HG02938 (cell line): ENCODE data around the gene ARHGEF40.

Source experiments
- ATAC-seq: cut with Tn5 transposase; IDR thresholded peaks from one replicate; pipeline ENCODE4 v1.9.1; 2021; ENCODE audit warnings: mild to moderate bottlenecking, moderate library complexity; ENCODE audit not compliant: unreplicated experiment

ARHGEF40 gene

DNA sequence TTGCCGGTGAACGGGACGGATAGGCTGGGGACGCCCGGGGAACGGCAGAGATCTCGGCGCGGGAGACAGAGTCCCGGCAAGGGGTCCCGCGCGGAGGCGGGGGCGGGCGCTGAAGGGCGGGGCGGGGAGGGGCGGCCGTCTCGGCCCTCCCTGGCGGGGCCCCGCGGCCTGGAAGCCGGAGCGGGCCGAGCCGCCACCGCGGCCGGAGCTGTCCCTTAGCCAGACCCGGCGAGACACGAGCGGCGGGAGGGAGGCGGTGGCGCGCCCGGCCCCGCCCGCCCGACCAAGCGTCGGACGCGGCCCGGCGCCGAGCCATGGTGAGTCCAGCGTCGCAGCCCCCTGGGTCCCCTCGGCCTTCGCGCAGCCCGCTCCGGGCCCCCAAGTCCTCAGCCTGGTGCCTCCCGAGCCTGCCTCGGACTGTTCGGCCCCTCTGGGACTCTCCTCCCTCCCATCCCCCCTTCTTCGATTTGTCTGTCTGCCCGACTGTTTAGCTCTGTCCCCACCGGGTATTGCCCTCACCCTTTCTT lies at the start of gene ARHGEF40:
Gene ARHGEF40 (plus strand): TSS at position 222 of the 527 bp plus-strand sequence. CDS start 93 bp downstream, at position 315.
- no peak for ATAC-seq

DNA sequence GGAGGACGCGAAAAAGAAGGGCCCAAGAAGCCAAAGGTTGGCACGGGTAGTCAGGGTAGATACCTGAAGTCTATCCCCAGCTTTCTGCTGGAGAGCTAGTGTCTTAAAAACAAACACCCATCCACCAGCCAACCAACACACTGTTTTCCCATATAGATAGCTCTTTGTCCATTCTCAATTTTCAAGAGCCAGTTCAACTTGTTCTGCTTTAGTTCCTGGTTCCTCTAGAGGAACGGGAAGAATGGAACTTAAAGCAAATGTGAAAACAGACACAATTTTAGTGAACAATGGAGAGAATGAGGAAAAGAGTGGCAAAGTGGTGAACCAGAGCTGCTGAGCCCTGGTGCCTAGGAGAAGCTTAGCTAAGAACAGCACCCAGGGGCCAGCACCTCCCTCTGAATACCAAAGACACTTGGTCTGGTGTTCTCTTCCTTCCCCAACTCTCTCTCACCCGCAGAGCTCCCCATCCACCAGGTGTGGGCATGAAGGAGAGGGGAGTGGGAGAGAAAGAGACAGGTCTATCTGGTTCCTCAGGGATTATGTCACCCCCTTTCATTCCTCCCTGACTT lies 49.0 kb upstream of the ARHGEF40 start:
- ATAC-seq = no peak

DNA sequence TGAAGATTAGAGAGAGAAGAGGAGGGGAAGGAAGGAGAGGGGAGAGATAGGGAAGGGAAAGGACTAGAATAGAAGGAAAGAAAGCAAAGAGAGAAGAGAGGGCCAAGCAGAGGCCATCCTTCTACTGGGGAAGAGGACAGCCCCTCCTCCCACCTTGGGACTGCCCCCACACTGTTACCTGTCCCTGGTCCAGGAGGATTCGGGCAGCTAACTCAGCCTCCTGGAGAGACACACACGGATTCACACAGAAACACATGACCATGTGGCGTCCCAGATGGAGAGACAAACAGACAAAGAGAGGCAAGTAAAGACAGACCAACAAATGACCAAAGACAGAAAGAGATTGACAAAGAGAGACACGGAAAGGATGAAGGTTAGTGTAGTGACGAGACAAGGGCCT lies 47.4 kb upstream of the ARHGEF40 start:
- no peak for ATAC-seq

DNA sequence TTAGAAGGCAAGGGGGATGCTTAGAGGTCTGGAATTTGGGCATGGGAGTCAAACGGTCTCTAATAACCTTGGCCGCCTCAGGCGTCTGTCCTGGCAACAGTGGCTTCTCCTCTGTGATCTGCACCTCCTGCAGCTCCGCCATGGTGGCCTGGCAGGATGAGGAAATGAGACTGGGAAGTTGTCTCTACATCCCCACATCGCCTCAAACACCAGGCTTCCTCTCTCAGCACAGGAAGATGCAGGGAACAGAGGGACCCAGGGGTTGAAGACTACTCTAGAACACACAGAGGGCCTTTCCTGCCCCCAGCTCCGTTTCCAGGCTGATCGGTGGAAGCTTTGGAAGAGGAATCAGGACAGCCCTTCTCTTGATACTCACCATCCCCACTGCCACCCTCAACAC lies 46.9 kb upstream of the ARHGEF40 start:
- ATAC-seq = no peak

DNA sequence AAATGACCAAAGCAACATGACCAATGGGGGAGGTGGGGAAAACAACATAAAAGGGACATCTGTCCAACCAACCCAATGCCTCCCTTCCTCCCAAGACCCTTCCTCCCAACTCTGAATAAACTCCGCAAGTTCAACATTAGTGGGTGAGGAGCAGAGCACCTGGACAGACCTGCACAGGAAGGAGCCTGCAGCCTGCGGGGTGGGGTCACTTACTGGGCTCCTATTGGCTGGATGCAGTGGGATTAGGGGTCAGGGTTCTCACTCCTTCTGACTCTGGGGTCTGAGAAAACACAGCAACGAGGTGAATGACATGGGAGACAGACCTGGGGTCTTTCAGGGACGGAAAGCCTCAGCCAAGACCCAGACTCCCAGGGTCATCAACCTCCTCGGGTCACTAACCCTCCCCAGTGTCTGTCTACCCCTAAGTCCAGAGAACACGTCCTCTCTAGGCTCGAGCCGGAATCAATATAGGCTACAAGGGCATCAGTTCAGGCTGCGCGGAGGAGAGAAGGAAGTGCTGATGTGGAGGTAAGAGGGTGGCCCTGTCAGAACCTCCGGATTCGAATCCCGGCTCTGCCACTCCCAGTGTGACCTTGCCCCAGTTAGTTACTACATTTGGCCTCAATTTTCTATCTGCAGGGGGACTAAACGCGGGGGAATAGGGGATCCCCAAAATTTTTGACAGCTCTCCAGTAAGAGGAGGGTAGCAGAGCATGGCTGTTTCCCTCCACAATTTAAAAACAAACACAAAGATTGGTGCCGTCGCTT lies 46.1 kb upstream of the ARHGEF40 start:
- ATAC-seq = no peak

DNA sequence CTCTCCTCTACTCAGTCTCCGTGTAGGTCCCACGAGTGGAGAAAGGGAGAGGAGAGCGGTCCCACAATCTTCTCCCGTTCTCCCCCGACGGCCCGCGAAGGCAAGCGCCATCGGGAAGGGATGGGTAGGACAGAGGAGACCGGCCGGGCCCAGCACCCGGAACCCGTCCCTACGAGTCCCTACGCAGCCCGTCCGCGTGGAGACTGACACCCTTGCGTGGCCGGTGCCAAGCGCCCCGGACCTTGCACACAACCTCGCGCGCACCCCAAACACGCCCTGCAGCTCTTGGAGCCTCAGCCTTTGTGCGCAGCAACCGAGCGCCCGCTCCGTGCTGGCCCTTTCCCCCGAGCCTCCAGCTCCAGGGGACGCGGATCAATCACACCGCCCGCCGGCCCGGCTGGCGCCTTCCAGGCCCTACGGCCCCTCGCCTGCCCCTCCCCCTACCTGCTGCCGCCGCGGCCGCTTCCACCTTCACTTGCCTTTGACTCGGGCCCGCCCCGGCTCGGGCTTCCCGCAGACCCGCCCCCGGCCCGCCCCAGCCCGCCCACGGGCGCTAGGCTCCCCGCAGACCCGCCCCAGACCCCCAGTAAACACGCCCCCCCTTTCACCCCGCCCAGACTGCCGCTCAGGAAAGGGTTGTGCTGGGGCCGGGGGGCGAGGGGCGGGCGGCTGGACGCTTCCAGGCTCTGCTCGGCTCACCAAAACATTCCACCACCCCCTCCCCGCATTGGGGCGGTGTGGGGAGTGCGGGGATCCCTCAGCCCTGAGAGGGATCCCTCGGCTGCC lies 45.3 kb upstream of the ARHGEF40 start, which contains the start of gene NDRG2:
Gene NDRG2 (minus strand): TSS at position 477 of the 786 bp plus-strand sequence. CDS start 1,746 bp downstream, outside the sequence.
- ATAC-seq = no peak

DNA sequence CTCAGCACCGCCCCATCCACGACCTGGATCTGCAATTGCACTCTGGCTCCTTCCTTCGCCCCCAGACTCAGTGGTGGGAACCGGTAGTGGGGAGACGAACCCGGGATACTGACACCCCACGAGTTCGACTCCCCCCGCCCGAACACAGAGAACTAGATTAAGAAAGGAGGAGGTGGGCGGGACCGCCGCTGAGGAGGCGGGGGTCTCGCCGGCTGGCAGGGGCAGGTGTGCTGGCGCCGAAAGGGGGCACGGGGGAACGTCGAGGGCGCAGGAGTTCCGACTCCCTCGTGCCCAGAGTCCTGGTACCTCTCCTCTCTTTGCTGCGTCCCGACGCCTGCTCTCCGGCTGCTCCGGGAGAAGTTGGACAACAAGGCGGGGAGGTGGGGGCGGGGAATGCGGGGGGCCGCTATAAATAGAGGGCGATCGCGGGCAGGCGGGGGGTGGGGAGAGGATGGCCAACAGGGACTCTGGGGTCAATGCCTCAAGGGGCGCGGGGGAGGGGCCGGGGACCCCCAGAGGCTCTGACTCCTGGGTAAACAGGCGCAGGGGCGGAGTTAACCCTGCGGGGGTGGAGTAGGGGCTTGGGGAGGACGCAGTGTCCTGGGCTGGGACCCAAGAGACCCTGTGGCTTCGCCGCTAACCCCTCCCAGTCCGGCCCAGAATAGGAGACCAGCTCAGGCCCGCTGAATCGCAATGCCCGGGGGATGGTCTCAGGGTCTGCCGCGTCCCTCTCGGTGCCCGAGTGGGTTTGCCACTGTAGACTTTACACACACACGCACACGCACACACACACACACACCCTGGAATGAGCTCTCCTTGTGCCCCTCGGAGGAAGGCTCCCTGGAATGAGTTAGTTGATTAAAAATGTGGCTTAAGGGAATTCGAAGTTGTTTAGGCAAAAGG lies 44.5 kb upstream of the ARHGEF40 start:
- no peak for ATAC-seq

DNA sequence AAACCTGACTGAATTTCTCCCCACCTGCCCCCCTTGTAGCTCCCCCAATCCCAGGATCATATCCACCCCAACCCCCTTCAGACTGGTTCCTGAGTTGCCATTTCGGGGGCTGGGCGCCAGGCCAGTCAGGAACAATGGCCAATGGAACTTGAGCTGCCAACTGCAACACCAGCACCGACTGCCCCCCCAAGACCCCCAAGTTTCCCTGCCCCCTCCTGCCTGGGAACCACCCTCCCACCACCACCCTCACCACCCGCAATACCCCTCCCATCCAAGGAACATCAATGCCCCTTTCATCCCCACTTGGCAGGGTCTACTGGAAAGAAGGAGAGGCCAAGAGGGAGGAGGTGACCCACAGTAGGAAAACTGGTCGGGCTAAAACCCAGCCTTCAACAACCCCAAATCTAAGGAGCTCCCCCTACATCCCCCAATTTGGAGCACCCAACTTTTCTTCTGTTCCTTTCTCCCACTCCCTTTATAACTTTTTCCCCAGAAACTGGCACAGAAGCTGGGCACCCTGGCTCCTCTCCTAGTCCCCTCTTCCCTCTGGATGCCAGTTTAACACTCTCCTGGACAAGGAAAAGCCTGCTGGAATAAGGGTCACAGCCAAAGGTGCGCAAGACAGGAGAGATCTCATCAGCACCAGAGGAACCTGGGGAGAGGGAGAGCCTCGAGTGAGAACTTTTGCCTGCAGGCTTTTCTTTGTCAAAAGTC lies 43.7 kb upstream of the ARHGEF40 start:
- ATAC-seq = no peak

DNA sequence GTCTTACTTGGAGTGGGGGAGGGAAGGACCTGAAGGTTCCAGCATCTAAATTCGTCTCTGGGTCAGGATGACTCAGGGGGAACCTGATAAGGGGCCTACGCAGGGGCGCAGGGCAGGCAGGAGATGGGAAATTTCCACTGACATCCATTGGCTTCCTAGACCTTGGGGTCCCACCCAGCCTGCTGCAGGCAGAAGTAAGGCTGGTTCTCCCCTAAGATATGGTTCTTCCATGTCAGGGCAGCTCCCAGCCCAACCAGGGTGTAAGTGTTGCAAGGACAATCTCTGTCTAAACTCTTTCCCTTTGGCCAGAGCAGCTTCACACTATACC lies 43.2 kb upstream of the ARHGEF40 start:
- ATAC-seq = no peak

DNA sequence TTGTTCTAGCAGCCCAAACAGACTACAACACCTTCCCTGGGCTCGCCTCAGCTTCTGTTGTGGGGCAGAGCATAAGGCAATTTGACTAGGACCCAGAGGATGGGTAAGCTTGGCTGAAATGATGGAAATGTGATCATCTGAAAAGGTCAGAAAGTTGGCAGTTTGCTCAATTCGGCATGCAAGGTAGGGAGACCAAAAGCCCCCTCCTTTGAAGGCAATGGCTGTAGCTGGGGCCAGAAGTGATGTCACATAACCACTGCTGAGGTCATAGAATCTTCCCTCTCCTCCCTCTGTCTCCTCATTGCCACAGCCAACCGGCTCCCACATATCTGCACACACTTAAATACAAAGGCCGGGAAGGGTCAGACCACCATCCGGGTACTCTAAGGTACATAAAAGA lies 40.2 kb upstream of the ARHGEF40 start, which contains the start of gene TPPP2:
Gene TPPP2 (plus strand): TSS at position 301 of the 400 bp plus-strand sequence. CDS start 365 bp downstream, outside the sequence.
- no peak for ATAC-seq

DNA sequence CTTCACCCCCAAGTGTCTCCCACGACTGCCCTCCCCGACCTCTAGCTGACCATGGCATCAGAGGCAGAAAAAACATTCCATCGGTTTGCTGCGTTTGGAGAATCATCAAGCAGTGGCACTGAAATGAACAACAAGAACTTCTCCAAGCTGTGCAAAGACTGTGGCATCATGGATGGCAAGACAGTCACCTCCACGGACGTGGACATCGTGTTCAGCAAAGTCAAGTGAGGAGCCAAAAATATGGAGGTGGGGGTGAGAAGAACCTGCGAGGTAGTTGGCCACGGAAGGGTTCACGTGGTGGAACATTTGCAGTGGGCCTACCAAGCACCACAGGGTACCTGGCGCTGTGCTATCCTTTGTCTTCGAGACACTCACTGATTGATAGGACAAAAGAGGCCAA lies 39.6 kb upstream of the ARHGEF40 start:
- ATAC-seq = no peak

DNA sequence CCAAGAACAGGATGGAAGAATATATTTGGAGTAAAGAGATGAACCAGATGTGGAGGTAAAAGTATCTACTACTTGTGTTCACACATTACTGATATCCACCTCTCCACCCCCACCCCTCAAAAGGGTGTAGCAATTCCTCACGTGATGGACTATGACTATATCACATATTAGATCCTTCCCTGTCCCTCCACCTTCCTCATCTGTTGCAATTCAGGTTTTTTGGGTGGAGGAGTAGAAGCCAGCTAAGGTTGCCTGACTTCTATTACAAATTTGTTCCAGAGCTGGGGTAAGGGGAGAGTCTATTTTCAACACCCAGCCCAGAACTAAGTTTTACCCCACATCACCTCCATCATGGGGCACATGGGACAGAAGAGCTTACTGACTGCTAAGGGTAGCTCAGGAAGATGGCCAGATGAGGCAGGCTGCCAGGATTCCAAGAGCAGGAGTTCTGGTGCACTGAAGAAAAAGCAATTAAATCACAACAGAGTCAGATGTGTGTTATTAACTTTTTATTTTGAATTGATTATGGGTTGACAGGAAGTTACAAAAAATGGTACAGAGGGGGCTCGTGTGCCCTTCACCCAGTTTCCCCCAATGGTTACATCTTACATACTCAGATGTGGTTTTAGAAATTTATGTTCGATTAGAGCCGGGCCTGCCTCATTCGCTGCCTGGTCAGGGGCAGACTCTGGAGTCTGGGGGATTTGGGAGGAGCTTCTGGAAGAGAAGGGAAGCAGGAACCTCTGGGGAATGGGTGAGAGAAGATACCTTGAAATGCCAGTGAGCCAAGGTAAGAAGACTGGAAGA lies 37.6 kb upstream of the ARHGEF40 start:
- no peak for ATAC-seq

DNA sequence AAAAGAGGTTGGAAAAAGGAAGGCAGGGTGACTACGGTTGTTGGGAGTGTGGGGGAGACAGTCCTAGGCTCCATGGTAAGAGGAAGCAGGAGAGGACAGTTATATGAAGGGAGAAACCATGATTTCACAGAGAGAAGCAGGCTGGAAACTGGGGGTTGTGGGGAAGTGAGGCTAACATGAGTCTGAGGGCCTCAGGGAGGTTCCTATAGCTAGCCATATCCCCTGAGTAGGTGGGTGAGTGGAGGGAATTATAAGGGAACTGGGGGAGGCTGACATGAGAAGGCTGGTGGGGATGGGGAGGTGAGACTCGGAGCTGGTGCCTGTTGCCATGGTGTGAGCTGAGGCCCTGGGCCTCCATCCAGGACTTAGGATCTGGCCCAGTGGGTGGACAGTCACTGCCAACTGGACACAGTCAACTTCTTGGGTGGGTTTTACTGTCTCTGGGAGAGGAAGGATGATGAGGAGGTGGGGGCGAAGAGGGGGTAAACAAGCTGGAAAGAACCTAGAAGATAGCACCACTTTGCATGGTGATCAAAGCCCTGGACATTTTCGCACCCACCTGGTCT lies 36.9 kb upstream of the ARHGEF40 start:
- ATAC-seq = no peak

DNA sequence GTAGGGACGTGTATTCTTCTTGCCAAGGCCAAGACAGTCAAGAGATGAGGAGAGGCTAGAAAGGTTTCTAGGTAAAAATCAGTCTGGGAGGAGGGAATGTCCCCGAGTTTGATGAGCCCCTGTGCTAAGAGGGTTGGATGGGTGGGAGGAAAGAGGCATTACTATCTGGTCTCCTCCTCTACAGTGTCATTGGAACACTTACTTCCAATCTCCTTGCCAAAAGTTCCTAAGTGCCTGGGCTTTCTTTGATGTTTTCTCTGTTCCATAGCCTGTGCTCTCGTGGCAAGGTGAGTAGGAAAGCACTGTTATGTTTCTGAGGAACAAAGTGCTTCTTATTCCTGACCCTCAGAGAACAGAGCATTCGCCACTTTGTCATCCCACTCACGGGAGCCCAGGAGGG lies 35.4 kb upstream of the ARHGEF40 start, which contains the start of gene RNASE13:
Gene RNASE13 (minus strand): TSS at position 101 of the 400 bp plus-strand sequence. CDS start 519 bp downstream, outside the sequence.
- ATAC-seq = no peak

DNA sequence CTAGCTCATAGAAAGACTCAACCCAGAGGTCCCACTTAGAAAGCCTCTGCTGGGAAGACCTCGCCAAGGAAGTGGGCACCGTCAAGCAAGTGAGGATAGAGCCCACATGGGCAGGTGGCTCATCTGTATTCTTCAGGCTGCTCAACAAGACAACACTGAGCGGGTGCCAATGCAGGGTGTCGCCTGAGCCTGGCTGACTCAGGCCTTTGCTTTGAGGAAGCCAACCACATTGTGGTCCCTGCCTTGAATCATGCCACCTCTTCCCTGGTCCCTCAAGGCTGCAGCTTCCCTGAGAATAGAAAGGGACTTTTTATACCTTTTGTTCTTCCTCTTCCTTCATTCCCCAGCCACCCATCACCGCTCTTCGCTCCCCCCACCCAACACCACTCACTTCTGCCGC lies 33.4 kb upstream of the ARHGEF40 start:
- no peak for ATAC-seq

DNA sequence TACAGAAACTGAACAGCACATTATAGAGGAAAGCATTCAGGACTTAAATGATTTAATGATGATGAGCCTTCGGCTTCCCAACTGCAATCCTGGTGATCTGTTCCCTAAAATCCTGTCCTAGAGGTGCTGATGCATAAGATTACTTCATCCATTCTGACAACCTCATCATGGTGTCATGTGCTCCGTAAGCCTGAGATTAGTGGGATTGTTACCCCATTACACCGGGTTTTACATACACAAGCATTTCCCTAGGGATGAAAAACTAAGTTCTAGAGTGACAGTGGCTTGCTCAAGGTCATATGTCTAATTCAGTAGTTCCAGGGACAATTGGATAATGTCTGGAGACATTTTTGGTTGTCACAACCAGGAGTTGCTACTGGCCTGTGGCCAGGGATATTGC lies 32.9 kb upstream of the ARHGEF40 start:
- ATAC-seq = no peak

DNA sequence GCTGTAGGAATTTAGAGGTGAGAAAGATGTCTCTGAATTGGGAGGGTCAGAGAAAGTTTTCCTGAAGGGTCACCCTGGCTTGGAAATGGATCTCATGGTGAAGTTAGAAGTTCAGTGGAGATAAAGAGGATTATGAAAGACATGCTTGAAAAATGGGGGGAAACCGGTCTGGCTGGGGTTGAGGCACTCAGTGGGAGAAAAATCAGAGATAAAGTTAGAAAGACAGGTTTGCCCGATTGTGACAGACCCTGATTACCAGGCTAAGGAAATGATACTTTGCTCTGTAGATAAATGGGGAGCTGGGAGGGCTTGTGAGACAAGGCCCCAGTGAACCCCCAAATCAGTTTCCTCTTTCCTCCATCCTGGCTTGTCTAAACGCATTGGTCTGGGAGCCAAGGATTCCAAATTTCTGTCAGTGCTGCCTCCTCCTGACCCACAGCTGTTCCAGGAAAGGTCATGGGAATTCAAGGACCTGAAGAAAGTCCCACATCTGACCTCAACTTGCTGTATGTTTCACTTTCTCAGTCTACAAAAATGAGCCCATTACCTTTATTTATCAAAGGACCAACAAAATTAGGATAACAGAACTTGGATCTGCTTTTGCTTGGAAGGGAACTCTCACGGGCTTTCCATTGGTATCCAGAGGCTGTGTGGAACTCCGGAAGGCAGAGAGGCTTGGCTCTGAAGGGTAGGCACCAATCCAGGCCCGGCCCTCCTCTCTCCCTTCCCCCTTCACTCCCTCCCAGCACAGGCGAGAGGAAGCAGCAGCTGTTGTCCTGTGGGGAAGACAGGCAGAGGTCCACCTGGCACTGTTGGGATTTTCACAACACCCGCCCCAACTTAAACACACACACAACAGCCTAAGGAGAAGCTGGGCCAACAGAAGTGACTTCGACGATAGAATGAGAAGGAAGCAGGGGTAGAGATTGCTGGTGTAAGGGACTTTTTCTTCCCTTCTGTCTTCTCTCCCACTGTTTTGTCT lies 31.4 kb upstream of the ARHGEF40 start:
- no peak for ATAC-seq
